GM18499 (cell line): ENCODE results near the gene NRN1.
"Not testable (repeated sequence)": the region's sequence is repeated elsewhere in the genome, so short reads cannot be mapped to it uniquely, and the experiment has no call there.

Source experiments
- ATAC-seq: cut with Tn5 transposase; IDR thresholded peaks from one replicate; pipeline ENCODE4 v1.9.1; 2021; ENCODE audit warnings: moderate number of reproducible peaks; ENCODE audit not compliant: insufficient read depth, unreplicated experiment

NRN1 gene

GRCh38 chr6:5984150-5985089 is 22.3 kb downstream of the NRN1 start:
- ATAC-seq: no peak

GRCh38 chr6:5981126-5982026 is 25.3 kb downstream of the NRN1 start:
- ATAC-seq: no peak

DNA sequence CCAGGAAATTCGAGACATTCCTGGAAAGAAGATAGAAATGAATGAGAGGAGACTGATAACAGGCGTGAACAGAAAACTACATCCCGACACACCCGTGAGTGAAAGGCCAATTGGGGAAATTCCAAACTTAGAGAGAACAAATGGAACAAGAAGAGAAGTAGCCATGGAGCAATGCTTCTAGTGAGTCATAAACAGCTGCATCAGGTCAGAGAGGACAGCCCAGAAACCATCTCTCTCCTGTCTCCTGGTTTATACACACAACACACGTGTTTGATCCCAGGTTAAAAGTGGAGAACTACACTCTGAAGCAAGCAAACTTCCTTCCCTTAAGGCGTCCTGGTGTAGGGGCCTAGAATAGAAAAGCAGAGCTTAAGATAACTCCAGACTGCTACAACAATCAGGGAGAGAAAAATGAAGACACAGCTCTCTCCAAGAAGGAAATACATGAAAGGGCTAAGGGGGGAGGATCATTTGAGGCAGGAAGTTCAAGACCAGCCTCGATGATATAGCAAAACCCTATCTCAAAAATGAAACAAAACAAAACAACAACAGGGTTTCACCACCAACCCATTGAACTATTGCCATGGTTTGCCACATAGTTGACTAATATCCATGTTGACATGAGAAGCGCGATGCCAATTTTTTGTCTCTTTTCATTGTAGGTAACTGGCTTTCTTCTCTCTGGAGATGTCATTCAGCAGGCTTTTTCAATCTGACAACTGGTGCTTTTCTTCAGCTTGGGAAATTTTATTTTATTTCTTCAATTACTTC is 26.9 kb downstream of the NRN1 start:
- ATAC-seq: no peak

DNA sequence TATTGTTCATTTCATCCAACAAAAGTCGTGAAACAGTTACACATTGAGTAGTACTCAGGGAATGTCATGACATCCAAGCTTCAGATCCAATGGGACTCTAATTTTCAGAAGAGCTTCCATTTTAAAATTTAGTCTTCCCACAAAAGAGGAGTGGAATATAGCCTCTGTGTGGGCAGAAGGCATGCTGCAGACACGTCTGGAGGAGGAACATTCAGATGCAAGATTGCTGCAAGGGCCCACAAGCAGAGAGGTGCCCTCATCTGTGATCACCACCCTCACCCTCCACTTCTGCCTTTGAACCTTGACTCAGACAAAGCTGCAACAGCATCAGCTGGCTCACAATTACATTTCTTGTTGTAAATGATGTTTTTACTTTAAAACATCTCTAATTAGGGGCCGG is 29.9 kb downstream of the NRN1 start:
- no peak for ATAC-seq

- no peak for ATAC-seq
These were observed 37.6 kb downstream of the NRN1 start for GRCh38 chr6:5968817-5969734.

- not testable (repeated sequence) for ATAC-seq
These were observed 38.7 kb downstream of the NRN1 start for GRCh38 chr6:5968036-5968435.

- ATAC-seq: no peak
These were observed 39.1 kb downstream of the NRN1 start for GRCh38 chr6:5967594-5967993.

GRCh38 chr6:5962794-5963193 is 43.9 kb downstream of the NRN1 start:
- no peak for ATAC-seq

- no peak for ATAC-seq
These were observed 44.9 kb downstream of the NRN1 start for GRCh38 chr6:5961836-5962235.

- ATAC-seq: no peak
These were observed 46.3 kb downstream of the NRN1 start for GRCh38 chr6:5960456-5960855.

- no peak for ATAC-seq
These were observed 47.8 kb downstream of the NRN1 start for GRCh38 chr6:5958921-5959320.

GRCh38 chr6:5956939-5957338 is 49.8 kb downstream of the NRN1 start:
- ATAC-seq: no peak

GRCh38 chr6:5950361-5950785 is 56.4 kb downstream of the NRN1 start:
- no peak for ATAC-seq
